Fibroblast of lung (primary cell): ENCODE results near the gene TRIM65. TPM values are rescaled to one million over a fixed set of nuclear protein-coding genes. Genes with fewer than 3 reads are reported as not detected.
"Not testable (repeated sequence)": the region's sequence is repeated elsewhere in the genome, so short reads cannot be mapped to it uniquely, and the experiment has no call there.

Source experiments
- DNase-seq, 2 donors: peaks; one replicate each; pipeline versions ENCODE4 v3.0.0 to v3.0.0-alpha.2; 2010; ENCODE audit warnings: low read depth in 2 of 2
- H2AFZ ChIP-seq: 2 replicates; pipeline ENCODE4 v1.5.1; 2012; ENCODE audit warnings: low read length, control low read depth, inconsistent platforms
- H3K27ac ChIP-seq: 2 replicates; pipeline ENCODE4 v1.5.1; 2011; ENCODE audit warnings: low read length, control low read depth; ENCODE audit not compliant: insufficient read depth
- H3K27me3 ChIP-seq: 2 replicates; pipeline ENCODE4 v1.5.1; 2011; ENCODE audit warnings: mild to moderate bottlenecking, low read length; ENCODE audit not compliant: control insufficient read depth, insufficient read depth
- H3K36me3 ChIP-seq: 2 replicates; pipeline ENCODE4 v1.5.1; 2011; ENCODE audit warnings: low read length; ENCODE audit not compliant: control insufficient read depth, insufficient read depth
- H3K4me1 ChIP-seq: 2 replicates; pipeline ENCODE4 v1.5.1; 2011; ENCODE audit warnings: low read length; ENCODE audit not compliant: control insufficient read depth, insufficient read depth; ENCODE audit errors: extremely low read depth
- H3K4me2 ChIP-seq: 2 replicates; pipeline ENCODE4 v1.5.1; 2011; ENCODE audit warnings: low read length, control low read depth; ENCODE audit not compliant: insufficient read depth; ENCODE audit errors: extremely low read depth
- H3K4me3 ChIP-seq, 4 experiments: fragments of 200-600 bp in 1 of 4; sonication (generic) in 1 of 4; replicated peaks in 1 of 4; 2 replicates each; pipeline ENCODE4 v1.5.1; 2011 to 2016; ENCODE audit warnings: low read length in 4 of 4, low read depth in 3 of 4, mild to moderate bottlenecking in 3 of 4, control low read depth in 2 of 4, inconsistent platforms in 1 of 4, mixed read lengths in 1 of 4; ENCODE audit not compliant: insufficient read depth in 1 of 4; ENCODE audit errors: control extremely low read depth in 1 of 4
- H3K79me2 ChIP-seq: 2 replicates; pipeline ENCODE4 v1.5.1; 2012; ENCODE audit warnings: mild to moderate bottlenecking, low read length, inconsistent platforms; ENCODE audit not compliant: control insufficient read depth, insufficient read depth
- H3K9ac ChIP-seq: 2 replicates; pipeline ENCODE4 v1.5.1; 2011; ENCODE audit warnings: mild to moderate bottlenecking, low read length, control low read depth; ENCODE audit not compliant: insufficient read depth
- H3K9me3 ChIP-seq: 2 replicates; pipeline ENCODE4 v1.5.1; 2012; ENCODE audit warnings: low read depth, low read length; ENCODE audit not compliant: control insufficient read depth, insufficient read depth
- H4K20me1 ChIP-seq: 2 replicates; pipeline ENCODE4 v1.5.1; 2011; ENCODE audit warnings: low read length; ENCODE audit not compliant: control insufficient read depth, insufficient read depth; ENCODE audit errors: extremely low read depth
- EZH2 ChIP-seq: IDR thresholded peaks from 2 replicates; pipeline ENCODE4 v1.5.1; 2012; ENCODE audit warnings: low read length, control low read depth, mild to moderate bottlenecking; ENCODE audit errors: missing control alignments
- polyA plus RNA-seq, 2 donors: library from polyadenylated mRNA; depleted of rRNA in 1 of 2; stranded (reverse) in 1 of 2; unstranded in 1 of 2; fragments of >200 nt; gene quantifications; 2 replicates each; pipeline ENCODE4 v1.2.1, GENCODE V29; 2011 to 2012; ENCODE audit warnings: missing spikeins in 1 of 2
- total RNA-seq: library from RNA; depleted of rRNA; stranded (reverse); fragments of >200 nt; gene quantifications from 2 replicates; pipeline ENCODE4 v1.2.1, GENCODE V29; 2014
- TF ChIP-seq, protein P1 (sequence below), 2 donors: IDR thresholded peaks in 1 of 2; conservative IDR thresholded peaks in 1 of 2; 1 replicate in 1 of 2; 2 replicates in 1 of 2; pipeline ENCODE4 v1.5.1; 2011 to 2012; ENCODE audit warnings: low read length in 2 of 2, control low read depth in 1 of 2, inconsistent platforms in 1 of 2, low read depth in 1 of 2, mild to moderate bottlenecking in 1 of 2

The TRIM65 gene
- total and polyA plus RNA-seq, 2 donors (not counting 1 experiment from before 2014, with no cell fraction given), result 4.3 to 17.2 TPM

GRCh38 chr17:75888484-75888883, 8.3 kb downstream of the TRIM65 start:
- no peaks in the 10 kb centered on the region for H3K4me1 ChIP-seq
- no peaks in the 10 kb centered on the region for H3K27me3 ChIP-seq
- no peaks in the 10 kb centered on the region for H3K79me2 ChIP-seq
- H4K20me1 ChIP-seq, result no peaks in the 10 kb centered on the region
- H3K4me3 ChIP-seq, result no peak overlapping the region
- H3K4me2 ChIP-seq, result no peak overlapping the region
- TF ChIP-seq, protein P1, sequence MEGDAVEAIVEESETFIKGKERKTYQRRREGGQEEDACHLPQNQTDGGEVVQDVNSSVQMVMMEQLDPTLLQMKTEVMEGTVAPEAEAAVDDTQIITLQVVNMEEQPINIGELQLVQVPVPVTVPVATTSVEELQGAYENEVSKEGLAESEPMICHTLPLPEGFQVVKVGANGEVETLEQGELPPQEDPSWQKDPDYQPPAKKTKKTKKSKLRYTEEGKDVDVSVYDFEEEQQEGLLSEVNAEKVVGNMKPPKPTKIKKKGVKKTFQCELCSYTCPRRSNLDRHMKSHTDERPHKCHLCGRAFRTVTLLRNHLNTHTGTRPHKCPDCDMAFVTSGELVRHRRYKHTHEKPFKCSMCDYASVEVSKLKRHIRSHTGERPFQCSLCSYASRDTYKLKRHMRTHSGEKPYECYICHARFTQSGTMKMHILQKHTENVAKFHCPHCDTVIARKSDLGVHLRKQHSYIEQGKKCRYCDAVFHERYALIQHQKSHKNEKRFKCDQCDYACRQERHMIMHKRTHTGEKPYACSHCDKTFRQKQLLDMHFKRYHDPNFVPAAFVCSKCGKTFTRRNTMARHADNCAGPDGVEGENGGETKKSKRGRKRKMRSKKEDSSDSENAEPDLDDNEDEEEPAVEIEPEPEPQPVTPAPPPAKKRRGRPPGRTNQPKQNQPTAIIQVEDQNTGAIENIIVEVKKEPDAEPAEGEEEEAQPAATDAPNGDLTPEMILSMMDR (conservative IDR thresholded peaks at IDR 0.05 in 1 of 2, IDR thresholded peaks at IDR 0.05 in 1 of 2; ENCODE audit: low read depth in 1 of 2, low read length in 2 of 2), result no peak
- no peak for TF ChIP-seq EZH2
- H3K9me3 ChIP-seq, result no peaks in the 10 kb centered on the region
- H3K27ac ChIP-seq, result no peak overlapping the region
- H3K36me3 ChIP-seq, result peaks cover 9% of the 10 kb centered on the region
- no peak for DNase-seq
- H2AFZ ChIP-seq, result no peak overlapping the region
- no peak overlapping the region for H3K9ac ChIP-seq

DNA sequence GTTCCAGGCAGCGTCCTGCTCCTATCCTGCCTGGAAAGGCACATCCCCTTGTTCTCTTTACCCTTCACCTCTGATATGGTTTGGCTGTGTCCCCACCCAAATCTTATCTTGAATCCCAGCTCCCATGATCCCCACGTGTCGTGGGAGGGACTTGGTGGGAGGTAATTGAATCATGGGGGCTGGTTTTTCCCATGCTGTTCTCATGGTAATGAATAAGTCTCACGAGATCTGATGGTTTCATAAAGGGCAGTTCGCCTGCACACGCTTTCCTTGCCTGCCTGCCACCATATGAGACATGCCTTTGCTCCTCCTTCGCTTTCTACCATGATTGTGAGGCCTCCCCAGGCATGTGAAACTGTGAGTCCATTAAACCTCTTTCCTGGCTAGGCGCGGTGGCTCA, 10.9 kb downstream of the TRIM65 start:
- not testable (repeated sequence) for H3K9me3 ChIP-seq, H3K27me3 ChIP-seq, H4K20me1 ChIP-seq, H3K79me2 ChIP-seq, H3K27ac ChIP-seq, DNase-seq, H2AFZ ChIP-seq, H3K4me1 ChIP-seq, H3K9ac ChIP-seq, H3K36me3 ChIP-seq, H3K4me3 ChIP-seq, H3K4me2 ChIP-seq

DNA sequence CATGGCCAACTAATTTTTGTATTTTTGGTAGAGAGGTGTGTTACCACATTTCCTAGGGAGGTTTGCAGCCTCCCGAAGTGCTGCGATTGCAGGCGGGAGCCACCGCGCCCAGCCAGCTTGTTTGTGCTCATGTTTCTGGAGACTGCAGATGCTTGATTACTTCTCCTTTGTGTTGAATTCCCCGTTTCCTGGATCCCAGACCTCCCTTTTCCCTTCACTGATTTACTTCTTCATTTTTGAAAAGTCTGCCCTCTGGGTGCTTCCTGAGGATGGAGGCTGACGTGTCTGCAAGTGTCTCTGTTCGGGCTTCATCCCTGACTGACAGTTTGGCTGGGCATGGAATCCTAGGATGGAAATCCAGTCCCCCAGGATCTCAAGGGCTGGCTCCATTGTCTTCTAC, 11.3 kb downstream of the TRIM65 start:
- Histone ChIP-seq H3K9me3 (no peaks in the 10 kb centered on the region), H3K27ac (no peak overlapping the region), H3K36me3 (no peaks in the 10 kb centered on the region), H3K79me2 (no peaks in the 10 kb centered on the region), H3K9ac (no peak overlapping the region), H3K4me3 (no peak overlapping the region), H4K20me1 (no peaks in the 10 kb centered on the region), H2AFZ (no peak overlapping the region), H3K4me1 (no peaks in the 10 kb centered on the region), H3K27me3 (peaks cover 4% of the 10 kb centered on the region), H3K4me2 (no peak overlapping the region)
- no peak for DNase-seq
- TF ChIP-seq, protein P1 (conservative IDR thresholded peaks at IDR 0.05 in 1 of 2, IDR thresholded peaks at IDR 0.05 in 1 of 2; ENCODE audit: low read depth in 1 of 2, low read length in 2 of 2), result no peak
- no peak for TF ChIP-seq EZH2
